GM06990 (cell line): Measurements from ENCODE around the gene ACAP2.

ENCODE experiments used
- DNase-seq: peaks from one replicate; pipeline ENCODE4 v3.0.0-alpha.2; 2011; ENCODE audit not compliant: insufficient read length; ENCODE audit errors: extremely low read depth
- H3K27me3 ChIP-seq: replicated peaks from 2 replicates; pipeline ENCODE4 v1.6.0; 2011; ENCODE audit warnings: low read length; ENCODE audit not compliant: control insufficient read depth, insufficient read depth
- H3K36me3 ChIP-seq: 2 replicates; pipeline ENCODE4 v1.5.1; 2011; ENCODE audit warnings: low read length; ENCODE audit not compliant: control insufficient read depth, insufficient read depth
- H3K4me3 ChIP-seq: replicated peaks from 2 replicates; pipeline ENCODE4 v1.5.1; 2011; ENCODE audit warnings: low read depth, mild to moderate bottlenecking, control low read depth, low read length
- TF ChIP-seq, protein P1 (sequence below): IDR thresholded peaks from 2 replicates; pipeline ENCODE4 v1.5.1; 2011; ENCODE audit warnings: low read length, control low read depth, mild to moderate bottlenecking, inconsistent platforms; ENCODE audit not compliant: insufficient read depth, poor library complexity, severe bottlenecking

Gene ACAP2

DNA sequence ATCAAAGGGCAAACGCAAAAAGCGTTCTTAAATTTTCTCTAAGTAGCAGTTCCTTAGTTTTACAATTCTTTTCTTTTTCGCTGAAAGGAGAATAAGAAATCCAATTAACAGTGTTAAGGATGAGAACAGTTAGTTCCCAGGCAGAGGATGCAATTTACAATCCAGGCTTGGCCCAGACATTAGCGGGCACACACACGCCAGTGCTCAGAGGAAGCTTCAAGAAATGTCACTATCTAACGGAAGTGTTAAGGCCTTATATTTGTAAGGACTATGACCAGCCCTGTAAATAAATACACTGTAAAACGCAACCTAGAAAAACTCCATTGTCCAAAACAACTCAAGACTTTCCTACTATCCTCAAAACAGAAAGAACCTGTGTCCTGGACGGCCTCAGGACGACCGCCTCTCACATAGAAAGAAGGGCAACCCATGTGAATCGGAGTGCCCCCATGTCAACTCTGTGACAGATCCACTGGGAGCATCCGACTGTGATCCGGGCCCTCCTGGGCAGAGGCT lies 1.3 kb downstream of the ACAP2 start:
- no peaks in the 10 kb centered on the region for H3K27me3 ChIP-seq
- no peaks in the 10 kb centered on the region for H3K36me3 ChIP-seq
- no peak for DNase-seq
- peak overlapping the region; percentile 90 for H3K4me3 ChIP-seq
- TF ChIP-seq, protein P1, sequence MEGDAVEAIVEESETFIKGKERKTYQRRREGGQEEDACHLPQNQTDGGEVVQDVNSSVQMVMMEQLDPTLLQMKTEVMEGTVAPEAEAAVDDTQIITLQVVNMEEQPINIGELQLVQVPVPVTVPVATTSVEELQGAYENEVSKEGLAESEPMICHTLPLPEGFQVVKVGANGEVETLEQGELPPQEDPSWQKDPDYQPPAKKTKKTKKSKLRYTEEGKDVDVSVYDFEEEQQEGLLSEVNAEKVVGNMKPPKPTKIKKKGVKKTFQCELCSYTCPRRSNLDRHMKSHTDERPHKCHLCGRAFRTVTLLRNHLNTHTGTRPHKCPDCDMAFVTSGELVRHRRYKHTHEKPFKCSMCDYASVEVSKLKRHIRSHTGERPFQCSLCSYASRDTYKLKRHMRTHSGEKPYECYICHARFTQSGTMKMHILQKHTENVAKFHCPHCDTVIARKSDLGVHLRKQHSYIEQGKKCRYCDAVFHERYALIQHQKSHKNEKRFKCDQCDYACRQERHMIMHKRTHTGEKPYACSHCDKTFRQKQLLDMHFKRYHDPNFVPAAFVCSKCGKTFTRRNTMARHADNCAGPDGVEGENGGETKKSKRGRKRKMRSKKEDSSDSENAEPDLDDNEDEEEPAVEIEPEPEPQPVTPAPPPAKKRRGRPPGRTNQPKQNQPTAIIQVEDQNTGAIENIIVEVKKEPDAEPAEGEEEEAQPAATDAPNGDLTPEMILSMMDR, result no peak

DNA sequence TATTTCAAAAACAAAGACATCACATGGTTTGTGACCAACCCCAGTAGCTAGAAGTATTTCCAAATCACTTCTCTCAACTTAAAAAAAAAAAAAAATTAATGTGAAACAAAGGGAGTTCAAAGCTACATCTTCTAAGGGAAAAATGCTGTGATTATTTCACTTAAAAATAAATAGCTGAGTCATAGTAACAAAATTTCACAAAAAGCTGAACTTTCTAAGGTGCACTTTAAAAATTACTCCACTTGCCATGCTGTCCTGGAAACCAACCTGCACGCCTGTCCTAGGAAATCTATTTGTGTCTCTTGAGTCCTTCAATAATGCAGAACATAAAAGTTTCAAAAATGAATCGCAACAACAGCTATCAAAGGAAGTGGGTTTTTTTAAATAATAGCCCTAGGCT lies 1.8 kb downstream of the ACAP2 start:
- DNase-seq, result no peak
- Histone ChIP-seq H3K36me3 (no peaks in the 10 kb centered on the region), H3K4me3 (peak overlapping the region; percentile 90), H3K27me3 (no peaks in the 10 kb centered on the region)
- TF ChIP-seq, protein P1, result no peak

DNA sequence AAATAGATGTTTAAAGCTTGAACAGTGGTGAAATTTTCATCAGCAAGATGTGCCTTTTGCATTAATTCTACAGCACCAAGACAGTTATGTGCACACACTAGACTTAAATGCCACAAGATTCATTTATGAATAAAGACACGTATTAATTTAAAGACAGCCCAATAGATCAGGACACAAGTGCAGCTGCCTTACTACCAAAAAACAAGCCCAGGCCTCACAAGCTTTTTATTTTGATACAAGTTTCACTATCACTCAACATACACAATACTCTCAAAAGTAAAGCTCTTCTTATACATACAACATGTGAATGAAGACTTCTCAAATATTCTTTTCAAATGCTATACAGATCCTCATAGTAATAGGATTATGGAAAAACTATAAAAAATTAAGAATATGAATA lies 2.4 kb downstream of the ACAP2 start:
- peak; percentile 39 for DNase-seq
- Histone ChIP-seq H3K27me3 (no peaks in the 10 kb centered on the region), H3K36me3 (no peaks in the 10 kb centered on the region), H3K4me3 (peak overlapping the region; percentile 90)
- TF ChIP-seq, protein P1, result no peak

DNA sequence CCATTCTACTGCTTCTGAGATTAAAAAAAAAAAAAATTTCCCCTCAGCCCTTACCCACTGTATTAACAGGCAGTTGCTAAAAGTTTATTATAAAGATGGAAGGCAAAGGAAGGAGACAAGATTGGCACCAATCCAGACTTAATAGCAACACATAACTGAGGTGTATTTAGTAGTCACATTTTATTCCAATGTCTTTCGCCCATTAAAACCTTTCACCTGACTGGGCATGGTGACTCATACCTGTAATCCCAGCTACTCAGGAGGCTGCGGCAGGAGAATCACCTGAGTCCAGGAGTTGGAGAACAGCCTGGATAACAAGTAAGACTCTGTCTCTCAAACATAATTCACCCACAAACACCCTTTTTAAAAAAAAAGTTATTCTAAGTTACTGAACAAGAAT lies 4.4 kb downstream of the ACAP2 start:
- Histone ChIP-seq H3K36me3 (no peaks in the 10 kb centered on the region), H3K27me3 (no peaks in the 10 kb centered on the region), H3K4me3 (no peak overlapping the region)
- TF ChIP-seq, protein P1, result no peak
- DNase-seq, result no peak

DNA sequence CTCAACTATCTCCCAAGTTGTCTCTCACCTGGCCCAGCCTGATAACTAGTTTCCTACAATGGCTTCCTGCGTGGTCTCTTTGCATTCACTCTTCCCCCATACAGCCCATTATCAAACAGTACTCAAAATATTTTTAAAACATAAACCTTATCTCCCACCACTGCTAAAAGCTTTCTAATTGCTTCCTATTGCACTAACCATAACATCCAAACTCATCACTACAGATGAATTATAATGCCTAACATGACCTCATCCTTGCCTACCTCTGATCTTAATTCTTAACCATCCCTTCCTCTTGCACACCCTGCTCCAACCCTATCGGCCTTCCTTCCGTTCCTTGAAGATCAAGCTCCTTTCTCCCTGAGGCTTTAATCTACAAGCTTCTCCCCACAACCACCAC lies 17.0 kb downstream of the ACAP2 start:
- Histone ChIP-seq H3K27me3 (no peaks in the 10 kb centered on the region), H3K4me3 (no peak overlapping the region), H3K36me3 (no peaks in the 10 kb centered on the region)
- DNase-seq, result no peak
- TF ChIP-seq, protein P1, result no peak

DNA sequence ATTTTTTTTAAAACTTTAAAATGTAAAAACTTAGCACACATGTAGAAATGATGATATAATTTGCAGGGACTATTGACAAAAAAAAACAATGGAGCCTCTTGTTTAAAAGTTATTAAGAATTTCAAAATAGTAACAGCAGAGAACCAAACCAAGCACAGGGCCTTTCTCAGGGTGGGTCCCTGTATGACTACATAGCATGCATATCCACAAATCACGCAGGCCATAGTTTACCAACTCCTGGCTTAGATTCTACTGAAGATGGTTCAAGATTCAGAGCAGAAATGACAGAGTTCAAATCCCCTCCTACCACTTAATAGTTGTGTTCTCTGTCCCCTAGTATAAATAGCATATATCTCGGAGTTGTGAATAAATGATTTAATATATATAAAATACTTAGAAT lies 19.0 kb downstream of the ACAP2 start:
- TF ChIP-seq, protein P1, result no peak
- Histone ChIP-seq H3K36me3 (no peaks in the 10 kb centered on the region), H3K27me3 (no peaks in the 10 kb centered on the region), H3K4me3 (no peak overlapping the region)
- DNase-seq, result no peak
